22Rv1 (cell line): ENCODE measurements around the gene CCDC177.

Experiments
- H3K27ac ChIP-seq: fragments of 450-650 bp; 2 replicates; pipeline ENCODE4 v1.5.1; 2017
- CTCF ChIP-seq: fragments of 450-650 bp; IDR thresholded peaks from 2 replicates; pipeline ENCODE4 v1.5.1; 2017; ENCODE audit warnings: mild to moderate bottlenecking
- ZFX ChIP-seq: fragments of 450-650 bp; IDR thresholded peaks from 2 replicates; pipeline ENCODE4 v1.6.1; 2017; ENCODE audit warnings: antibody characterized with exemption, borderline replicate concordance

The CCDC177 gene

GRCh38 chr14:69574263-69574953, at the start of gene CCDC177:
Gene CCDC177 (minus strand): TSS chr14:69574871. CDS start chr14:69573622, 1,249 bp downstream.
- H3K27ac ChIP-seq = no peak within 1 kb of the TSS
- no peak for TF ChIP-seq ZFX
- TF ChIP-seq CTCF = peak; percentile 97

- H3K27ac ChIP-seq = no peak overlapping the region
- TF ChIP-seq CTCF (no peak), ZFX (no peak)
Measured at GRCh38 chr14:69624136-69624535, 49.5 kb upstream of the CCDC177 start.

GRCh38 chr14:69620981-69621380, 46.3 kb upstream of the CCDC177 start:
- H3K27ac ChIP-seq = no peak overlapping the region
- TF ChIP-seq CTCF (no peak), ZFX (no peak)

GRCh38 chr14:69620211-69620611, 45.5 kb upstream of the CCDC177 start:
- H3K27ac ChIP-seq = no peak overlapping the region
- TF ChIP-seq ZFX = no peak
- no peak for TF ChIP-seq CTCF

- no peak for TF ChIP-seq CTCF
- TF ChIP-seq ZFX = no peak
- no peak overlapping the region for H3K27ac ChIP-seq
Measured at GRCh38 chr14:69619012-69619411, 44.3 kb upstream of the CCDC177 start.

- no peak overlapping the region for H3K27ac ChIP-seq
- TF ChIP-seq ZFX (no peak), CTCF (no peak)
Measured at GRCh38 chr14:69617796-69618195, 43.1 kb upstream of the CCDC177 start.

GRCh38 chr14:69616408-69616773, 41.7 kb upstream of the CCDC177 start:
- H3K27ac ChIP-seq = no peak overlapping the region
- no peak for TF ChIP-seq CTCF
- no peak for TF ChIP-seq ZFX
